ENCODE results near the gene FAM53B. TPM values are rescaled to one million over a fixed set of nuclear protein-coding genes. Genes with fewer than 3 reads are reported as not detected.

Gene FAM53B
- total RNA-seq, 1 donor from 2014 or later, result 38.1 TPM

GRCh38 chr10:124650263-124650662 is 93.9 kb downstream of the FAM53B start:
- intact Hi-C loops (cut with DNase I), result no loop called here
- no peak for ATAC-seq (ENCODE audit: poor library complexity)
- DNase-seq, result peak; percentile 14

- DNase-seq (peak; percentile 67), ATAC-seq (ENCODE audit: poor library complexity) (peak; percentile 23)
- intact Hi-C loops (cut with DNase I), result loop anchor here (5.0 kb wide), 2 partner anchors 53 to 93 kb away; partner anchors contain the start of gene FAM53B
Measured at GRCh38 chr10:124649214-124649613, 95.0 kb downstream of the FAM53B start.

GRCh38 chr10:124648738-124649137 is 95.4 kb downstream of the FAM53B start:
- DNase-seq, result peak; percentile 90
- ATAC-seq (ENCODE audit: poor library complexity), result peak; percentile 64
- intact Hi-C loops (cut with DNase I), result loop anchor here (5.0 kb wide), 2 partner anchors 54 to 94 kb away; partner anchors contain the start of gene FAM53B

- DNase-seq (no peak), ATAC-seq (ENCODE audit: poor library complexity) (no peak)
- intact Hi-C loops (cut with DNase I), result loop anchor here (5.0 kb wide), 2 partner anchors 54 to 94 kb away; partner anchors contain the start of gene FAM53B
Measured at GRCh38 chr10:124648131-124648475, 96.1 kb downstream of the FAM53B start.

- DNase-seq, result peak; percentile 87
- peak; percentile 40 for ATAC-seq (ENCODE audit: poor library complexity)
- intact Hi-C loops (cut with DNase I), result loop anchor here (5.0 kb wide), 2 partner anchors 55 to 95 kb away; partner anchors contain the start of gene FAM53B
Measured at GRCh38 chr10:124647421-124648130, 96.6 kb downstream of the FAM53B start.

- intact Hi-C loops (cut with DNase I), result loop anchor here (5.0 kb wide), 2 partner anchors 56 to 96 kb away; partner anchors contain the start of gene FAM53B
- ATAC-seq (ENCODE audit: poor library complexity), result peak; percentile 15
- DNase-seq, result peak; percentile 89
Measured at GRCh38 chr10:124646483-124647352, 97.5 kb downstream of the FAM53B start.

GRCh38 chr10:124645467-124646095 is 98.6 kb downstream of the FAM53B start:
- intact Hi-C loops (cut with DNase I), result loop anchor here (5.0 kb wide), 2 partner anchors 57 to 97 kb away; partner anchors contain the start of gene FAM53B
- DNase-seq, result peak; percentile 36
- ATAC-seq (ENCODE audit: poor library complexity), result no peak

GRCh38 chr10:124644771-124645415 is 99.3 kb downstream of the FAM53B start:
- ATAC-seq (ENCODE audit: poor library complexity) (no peak), DNase-seq (peak; percentile 38)
- intact Hi-C loops (cut with DNase I), result loop anchor here (5.0 kb wide), 2 partner anchors 57 to 97 kb away; partner anchors contain the start of gene FAM53B

GRCh38 chr10:124644236-124644635 is 99.9 kb downstream of the FAM53B start:
- DNase-seq, result peak; percentile 23
- intact Hi-C loops (cut with DNase I), result no loop called here

GRCh38 chr10:124643330-124644009 is 100.7 kb downstream of the FAM53B start:
- intact Hi-C loops (cut with DNase I), result no loop called here
- no peak for ATAC-seq (ENCODE audit: poor library complexity)
- peak; percentile 37 for DNase-seq

More at GRCh38 chr10:124644236-124644635, 99.9 kb downstream of the FAM53B start:
- no peak for ATAC-seq (ENCODE audit: poor library complexity)

- peak; percentile 58 for ATAC-seq (ENCODE audit: poor library complexity)
- peak; percentile 80 for DNase-seq
- intact Hi-C loops (cut with DNase I), result no loop called here
Measured at GRCh38 chr10:124642088-124642710, 102.0 kb downstream of the FAM53B start.

GRCh38 chr10:124641282-124642087 is 102.7 kb downstream of the FAM53B start:
- ATAC-seq (ENCODE audit: poor library complexity) (peak; percentile 75), DNase-seq (peak; percentile 76)
- intact Hi-C loops (cut with DNase I), result no loop called here

- DNase-seq, result peak; percentile 72
- intact Hi-C loops (cut with DNase I), result no loop called here
Measured at GRCh38 chr10:124640538-124641231, 103.5 kb downstream of the FAM53B start.

GRCh38 chr10:124640056-124640455 is 104.1 kb downstream of the FAM53B start:
- DNase-seq (no peak), ATAC-seq (ENCODE audit: poor library complexity) (no peak)
- intact Hi-C loops (cut with DNase I), result no loop called here

More at GRCh38 chr10:124640538-124641231, 103.5 kb downstream of the FAM53B start:
- peak; percentile 6 for ATAC-seq (ENCODE audit: poor library complexity)

- no peak for DNase-seq
- intact Hi-C loops (cut with DNase I), result no loop called here
Measured at GRCh38 chr10:124639646-124640045, 104.5 kb downstream of the FAM53B start.

GRCh38 chr10:124639206-124639605 is 105.0 kb downstream of the FAM53B start:
- peak; percentile 52 for DNase-seq
- peak; percentile 3 for ATAC-seq (ENCODE audit: poor library complexity)
- intact Hi-C loops (cut with DNase I), result no loop called here

More at GRCh38 chr10:124639646-124640045, 104.5 kb downstream of the FAM53B start:
- ATAC-seq (ENCODE audit: poor library complexity), result no peak

Measured in Right ventricle myocardium superior (tissue), 1 donor.